ENCODE data around the gene ARSG. TPM values are rescaled to one million over a fixed set of nuclear protein-coding genes. Genes with fewer than 3 reads are reported as not detected.

Gene ARSG
- total RNA-seq, 1 experiment from 2014 or later: 63.2 TPM

GRCh38 chr17:68379692-68380677 is 88.7 kb downstream of the ARSG start:
- H3K4me2 ChIP-seq (ENCODE audit: low read depth, low read length, poor library complexity, severe bottlenecking): no peak overlapping the region
- H3K9me2 ChIP-seq (replicated peaks; ENCODE audit: insufficient read depth, low read length): no peaks in the 10 kb centered on the region
- H2AFZ ChIP-seq (ENCODE audit: low read length): no peak overlapping the region
- no peaks in the 10 kb centered on the region for H3K36me3 ChIP-seq (ENCODE audit: insufficient read depth, low read length)
- H3K27me3 ChIP-seq (ENCODE audit: low read length): no peaks in the 10 kb centered on the region
- DNase-seq: no peak
- no peak overlapping the region for H3K9ac ChIP-seq (ENCODE audit: low read length)
- no peaks in the 10 kb centered on the region for H3K9me3 ChIP-seq (ENCODE audit: low read length)
- H3K27ac ChIP-seq (ENCODE audit: low read length): no peak overlapping the region
- no peak overlapping the region for H3K4me3 ChIP-seq (ENCODE audit: low read length)
- no peaks in the 10 kb centered on the region for H4K20me1 ChIP-seq (ENCODE audit: insufficient read depth, low read depth, low read length)
- H3K4me1 ChIP-seq (ENCODE audit: low read length): no peaks in the 10 kb centered on the region; the same call in 1 of the 2 replicates
- no peaks in the 10 kb centered on the region for H3K79me2 ChIP-seq (ENCODE audit: low read length)

- Histone ChIP-seq H4K20me1 (ENCODE audit: insufficient read depth, low read depth, low read length) (no peaks in the 10 kb centered on the region), H3K4me2 (ENCODE audit: low read depth, low read length, poor library complexity, severe bottlenecking) (no peak overlapping the region), H3K9ac (ENCODE audit: low read length) (no peak overlapping the region), H3K9me3 (ENCODE audit: low read length) (no peaks in the 10 kb centered on the region), H3K36me3 (ENCODE audit: insufficient read depth, low read length) (no peaks in the 10 kb centered on the region), H3K9me2 (replicated peaks; ENCODE audit: insufficient read depth, low read length) (no peaks in the 10 kb centered on the region), H3K27me3 (ENCODE audit: low read length) (no peaks in the 10 kb centered on the region), H3K4me1 (ENCODE audit: low read length) (no peaks in the 10 kb centered on the region), H3K27ac (ENCODE audit: low read length) (no peak overlapping the region), H3K79me2 (ENCODE audit: low read length) (no peaks in the 10 kb centered on the region), H2AFZ (ENCODE audit: low read length) (no peak overlapping the region), H3K4me3 (ENCODE audit: low read length) (no peak overlapping the region)
- no peak for DNase-seq
These were observed 90.0 kb downstream of the ARSG start for GRCh38 chr17:68381076-68381900.

- no peaks in the 10 kb centered on the region for H3K9me2 ChIP-seq (replicated peaks; ENCODE audit: insufficient read depth, low read length)
- no peak overlapping the region for H3K4me2 ChIP-seq (ENCODE audit: low read depth, low read length, poor library complexity, severe bottlenecking)
- no peaks in the 10 kb centered on the region for H3K27me3 ChIP-seq (ENCODE audit: low read length)
- H3K36me3 ChIP-seq (ENCODE audit: insufficient read depth, low read length): no peaks in the 10 kb centered on the region
- no peak for DNase-seq
- no peak overlapping the region for H3K27ac ChIP-seq (ENCODE audit: low read length)
- H3K9ac ChIP-seq (ENCODE audit: low read length): no peak overlapping the region
- H2AFZ ChIP-seq (ENCODE audit: low read length): no peak overlapping the region
- H3K4me3 ChIP-seq (ENCODE audit: low read length): no peak overlapping the region
- no peaks in the 10 kb centered on the region for H3K4me1 ChIP-seq (ENCODE audit: low read length)
- H3K79me2 ChIP-seq (ENCODE audit: low read length): no peaks in the 10 kb centered on the region
- H4K20me1 ChIP-seq (ENCODE audit: insufficient read depth, low read depth, low read length): no peaks in the 10 kb centered on the region
- H3K9me3 ChIP-seq (ENCODE audit: low read length): no peaks in the 10 kb centered on the region
These were observed 91.3 kb downstream of the ARSG start for GRCh38 chr17:68382582-68383085.

- no peaks in the 10 kb centered on the region for H3K4me1 ChIP-seq (ENCODE audit: low read length)
- no peak overlapping the region for H3K9ac ChIP-seq (ENCODE audit: low read length)
- H3K4me2 ChIP-seq (ENCODE audit: low read depth, low read length, poor library complexity, severe bottlenecking): no peak overlapping the region
- H3K27me3 ChIP-seq (ENCODE audit: low read length): no peaks in the 10 kb centered on the region
- H3K4me3 ChIP-seq (ENCODE audit: low read length): no peak overlapping the region
- H3K27ac ChIP-seq (ENCODE audit: low read length): no peak overlapping the region
- H3K36me3 ChIP-seq (ENCODE audit: insufficient read depth, low read length): no peaks in the 10 kb centered on the region
- no peaks in the 10 kb centered on the region for H3K9me2 ChIP-seq (replicated peaks; ENCODE audit: insufficient read depth, low read length)
- H4K20me1 ChIP-seq (ENCODE audit: insufficient read depth, low read depth, low read length): no peaks in the 10 kb centered on the region
- no peak for DNase-seq
- H3K9me3 ChIP-seq (ENCODE audit: low read length): no peaks in the 10 kb centered on the region
- no peak overlapping the region for H2AFZ ChIP-seq (ENCODE audit: low read length)
- H3K79me2 ChIP-seq (ENCODE audit: low read length): no peaks in the 10 kb centered on the region
These were observed 91.8 kb downstream of the ARSG start for GRCh38 chr17:68383120-68383442.

- Histone ChIP-seq H3K4me2 (ENCODE audit: low read depth, low read length, poor library complexity, severe bottlenecking) (no peak overlapping the region), H3K27me3 (ENCODE audit: low read length) (no peaks in the 10 kb centered on the region), H4K20me1 (ENCODE audit: insufficient read depth, low read depth, low read length) (no peaks in the 10 kb centered on the region), H3K9ac (ENCODE audit: low read length) (no peak overlapping the region), H2AFZ (ENCODE audit: low read length) (no peak overlapping the region), H3K4me1 (ENCODE audit: low read length) (no peaks in the 10 kb centered on the region), H3K9me3 (ENCODE audit: low read length) (no peaks in the 10 kb centered on the region), H3K9me2 (replicated peaks; ENCODE audit: insufficient read depth, low read length) (no peaks in the 10 kb centered on the region), H3K27ac (ENCODE audit: low read length) (no peak overlapping the region), H3K36me3 (ENCODE audit: insufficient read depth, low read length) (no peaks in the 10 kb centered on the region), H3K4me3 (ENCODE audit: low read length) (no peak overlapping the region), H3K79me2 (ENCODE audit: low read length) (no peaks in the 10 kb centered on the region)
- DNase-seq: no peak
These were observed 92.4 kb downstream of the ARSG start for GRCh38 chr17:68383443-68384321.

- Histone ChIP-seq H3K9me2 (replicated peaks; ENCODE audit: insufficient read depth, low read length) (no peaks in the 10 kb centered on the region), H3K4me3 (ENCODE audit: low read length) (no peak overlapping the region), H3K9me3 (ENCODE audit: low read length) (no peaks in the 10 kb centered on the region), H3K79me2 (ENCODE audit: low read length) (no peaks in the 10 kb centered on the region), H3K4me1 (ENCODE audit: low read length) (no peaks in the 10 kb centered on the region), H3K27me3 (ENCODE audit: low read length) (no peaks in the 10 kb centered on the region), H2AFZ (ENCODE audit: low read length) (no peak overlapping the region), H3K27ac (ENCODE audit: low read length) (no peak overlapping the region), H4K20me1 (ENCODE audit: insufficient read depth, low read depth, low read length) (no peaks in the 10 kb centered on the region), H3K9ac (ENCODE audit: low read length) (no peak overlapping the region), H3K4me2 (ENCODE audit: low read depth, low read length, poor library complexity, severe bottlenecking) (no peak overlapping the region), H3K36me3 (ENCODE audit: insufficient read depth, low read length) (no peaks in the 10 kb centered on the region)
- DNase-seq: no peak
These were observed 93.2 kb downstream of the ARSG start for GRCh38 chr17:68384471-68384870.

- H4K20me1 ChIP-seq (ENCODE audit: insufficient read depth, low read depth, low read length): no peaks in the 10 kb centered on the region
- H3K4me1 ChIP-seq (ENCODE audit: low read length): no peaks in the 10 kb centered on the region
- no peak for DNase-seq
- no peak overlapping the region for H3K9ac ChIP-seq (ENCODE audit: low read length)
- no peaks in the 10 kb centered on the region for H3K36me3 ChIP-seq (ENCODE audit: insufficient read depth, low read length)
- no peak overlapping the region for H3K4me3 ChIP-seq (ENCODE audit: low read length)
- no peaks in the 10 kb centered on the region for H3K79me2 ChIP-seq (ENCODE audit: low read length)
- no peaks in the 10 kb centered on the region for H3K9me3 ChIP-seq (ENCODE audit: low read length)
- no peaks in the 10 kb centered on the region for H3K27me3 ChIP-seq (ENCODE audit: low read length)
- H3K9me2 ChIP-seq (replicated peaks; ENCODE audit: insufficient read depth, low read length): no peaks in the 10 kb centered on the region
- no peak overlapping the region for H2AFZ ChIP-seq (ENCODE audit: low read length)
- H3K27ac ChIP-seq (ENCODE audit: low read length): no peak overlapping the region
- H3K4me2 ChIP-seq (ENCODE audit: low read depth, low read length, poor library complexity, severe bottlenecking): no peak overlapping the region
These were observed 93.6 kb downstream of the ARSG start for GRCh38 chr17:68384941-68385340.
